Measurements from ENCODE around the gene TTC14. TPM values are rescaled to one million over a fixed set of nuclear protein-coding genes. Genes with fewer than 3 reads are reported as not detected.
"Not testable (repeated sequence)": the region's sequence is repeated elsewhere in the genome, so short reads cannot be mapped to it uniquely, and the experiment has no call there.

TTC14 gene, protein sequence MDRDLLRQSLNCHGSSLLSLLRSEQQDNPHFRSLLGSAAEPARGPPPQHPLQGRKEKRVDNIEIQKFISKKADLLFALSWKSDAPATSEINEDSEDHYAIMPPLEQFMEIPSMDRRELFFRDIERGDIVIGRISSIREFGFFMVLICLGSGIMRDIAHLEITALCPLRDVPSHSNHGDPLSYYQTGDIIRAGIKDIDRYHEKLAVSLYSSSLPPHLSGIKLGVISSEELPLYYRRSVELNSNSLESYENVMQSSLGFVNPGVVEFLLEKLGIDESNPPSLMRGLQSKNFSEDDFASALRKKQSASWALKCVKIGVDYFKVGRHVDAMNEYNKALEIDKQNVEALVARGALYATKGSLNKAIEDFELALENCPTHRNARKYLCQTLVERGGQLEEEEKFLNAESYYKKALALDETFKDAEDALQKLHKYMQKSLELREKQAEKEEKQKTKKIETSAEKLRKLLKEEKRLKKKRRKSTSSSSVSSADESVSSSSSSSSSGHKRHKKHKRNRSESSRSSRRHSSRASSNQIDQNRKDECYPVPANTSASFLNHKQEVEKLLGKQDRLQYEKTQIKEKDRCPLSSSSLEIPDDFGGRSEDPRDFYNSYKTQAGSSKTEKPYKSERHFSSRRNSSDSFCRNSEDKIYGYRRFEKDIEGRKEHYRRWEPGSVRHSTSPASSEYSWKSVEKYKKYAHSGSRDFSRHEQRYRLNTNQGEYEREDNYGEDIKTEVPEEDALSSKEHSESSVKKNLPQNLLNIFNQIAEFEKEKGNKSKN
- 10 to 100 TPM; 71.3 to 82.7 TPM for total RNA-seq
- 148 to 160 reads per million in 2 donors for total RNA-seq

DNA sequence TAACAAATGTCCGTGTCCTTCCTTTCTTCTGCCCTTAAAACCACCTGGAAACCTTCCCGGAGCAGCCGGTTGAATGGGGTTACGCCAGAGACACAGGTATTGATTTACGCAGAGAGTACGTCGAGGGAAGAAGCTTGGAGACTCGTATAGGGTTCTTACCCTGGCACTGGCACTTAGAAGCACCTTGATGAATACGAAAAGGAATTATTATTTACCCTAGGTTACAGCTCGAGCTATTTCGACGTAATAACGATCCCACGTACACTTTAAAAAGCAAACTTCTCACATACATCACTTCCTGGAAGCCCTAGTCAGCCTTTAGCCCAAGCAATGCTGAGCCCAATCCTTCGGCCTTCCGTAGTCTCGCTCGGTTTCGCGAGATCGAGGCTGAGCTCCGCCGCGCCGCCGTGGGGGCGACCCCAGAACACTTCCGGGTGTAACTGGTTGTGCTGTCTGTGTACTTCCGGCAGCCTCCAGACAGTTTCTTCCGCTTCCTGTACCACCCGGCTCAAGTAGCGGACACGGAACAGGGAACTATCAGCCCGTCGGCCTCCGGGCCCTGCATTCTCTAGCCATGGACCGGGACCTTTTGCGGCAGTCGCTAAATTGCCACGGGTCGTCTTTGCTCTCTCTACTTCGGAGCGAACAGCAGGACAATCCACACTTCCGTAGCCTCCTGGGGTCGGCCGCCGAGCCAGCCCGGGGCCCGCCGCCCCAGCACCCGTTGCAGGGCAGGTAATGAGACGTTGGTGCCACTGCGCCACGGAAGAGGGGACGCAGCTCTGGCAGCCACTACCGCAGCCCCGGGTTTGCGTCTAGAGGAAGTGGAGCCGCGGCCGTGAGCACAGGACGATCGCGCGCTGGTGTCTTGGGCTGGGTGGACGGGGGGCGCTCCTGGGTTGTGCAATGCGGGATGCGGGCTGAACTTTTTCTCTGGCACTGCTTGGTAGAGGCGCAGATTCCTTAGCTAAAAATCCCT is at the start of gene TTC14:
Gene TTC14, plus strand, starts transcription at position 476 of the 979 bp plus-strand sequence. Its CDS starts 99 bp downstream, at position 575.
- no peaks in the 10 kb centered on the region for H3K9me3 ChIP-seq (ENCODE audit: control insufficient read depth, low read length, poor library complexity, severe bottlenecking)

GRCh38 chr3:180563406-180563805 is 38.6 kb upstream of the TTC14 start:
- H3K27ac Mint-ChIP-seq = no peak overlapping the region
- peaks cover 6% of the 10 kb centered on the region for H3K27me3 Mint-ChIP-seq
- H3K9me3 ChIP-seq (ENCODE audit: control insufficient read depth, low read length, poor library complexity, severe bottlenecking) = no peaks in the 10 kb centered on the region
- H3K36me3 Mint-ChIP-seq (ENCODE audit: low read depth) = no peaks in the 10 kb centered on the region
- ATAC-seq (no peak), DNase-seq (no peak)
- H3K4me1 Mint-ChIP-seq = no peaks in the 10 kb centered on the region
- H3K4me3 Mint-ChIP-seq = no peak overlapping the region

More for the DNA sequence above, at the start of gene TTC14:
- H3K27ac Mint-ChIP-seq = peak within 1 kb of the TSS; percentile 96
- H3K36me3 Mint-ChIP-seq (ENCODE audit: low read depth) = no peaks in the 10 kb centered on the region
- DNase-seq = peak; percentile 76 to 91 (median 85)
- peaks cover 20% of the 10 kb centered on the region for H3K27me3 Mint-ChIP-seq
- H3K4me3 Mint-ChIP-seq = peak within 1 kb of the TSS; percentile 94
- peaks cover 17% of the 10 kb centered on the region for H3K4me1 Mint-ChIP-seq
- peak; percentile 92 for ATAC-seq

DNA sequence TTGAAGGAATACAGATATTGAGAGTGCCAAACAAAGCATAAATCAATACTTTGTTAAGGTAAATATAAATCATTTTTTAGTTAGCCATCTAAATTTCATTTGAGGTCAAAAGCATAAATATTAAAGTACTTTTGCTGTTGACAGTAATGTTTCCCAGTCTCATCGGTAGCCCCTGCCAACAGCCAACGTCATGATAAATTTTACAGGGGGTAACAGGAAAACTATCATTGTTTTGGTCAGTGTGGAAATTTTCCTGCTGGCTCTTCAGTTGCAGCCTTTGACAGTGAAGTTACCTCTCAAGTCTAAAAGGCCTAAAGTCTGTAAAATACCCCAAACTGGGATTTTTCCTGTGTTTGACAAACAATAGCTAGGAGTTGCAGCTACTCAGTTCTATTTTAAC is 37.3 kb upstream of the TTC14 start:
- H3K4me3 Mint-ChIP-seq = no peak overlapping the region
- DNase-seq (no peak), ATAC-seq (no peak)
- H3K27me3 Mint-ChIP-seq = peaks cover 11% of the 10 kb centered on the region
- no peaks in the 10 kb centered on the region for H3K4me1 Mint-ChIP-seq
- no peaks in the 10 kb centered on the region for H3K9me3 ChIP-seq (ENCODE audit: control insufficient read depth, low read length, poor library complexity, severe bottlenecking)
- H3K36me3 Mint-ChIP-seq (ENCODE audit: low read depth) = no peaks in the 10 kb centered on the region
- no peak overlapping the region for H3K27ac Mint-ChIP-seq

DNA sequence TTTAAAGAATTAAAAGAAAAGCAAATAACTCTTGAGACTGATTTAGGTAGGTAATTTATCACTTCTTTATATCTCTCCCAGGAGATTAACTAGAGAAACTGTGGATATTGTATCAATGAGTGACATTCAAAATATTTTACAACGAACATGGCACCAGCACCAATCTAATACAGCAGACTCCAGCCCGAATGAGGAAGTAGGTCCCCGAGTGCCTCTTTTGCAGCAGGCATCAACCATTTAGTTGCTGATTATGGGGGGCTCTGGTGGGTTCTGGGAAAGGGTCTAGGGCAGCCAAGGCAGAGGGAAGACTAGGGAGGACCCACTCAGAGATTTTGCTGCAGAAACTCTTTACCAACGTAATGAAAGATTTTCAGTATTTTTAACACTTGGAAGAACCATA is 31.7 kb upstream of the TTC14 start:
- DNase-seq = no peak
- Mint-ChIP-seq H3K27me3 (peaks cover 20% of the 10 kb centered on the region), H3K4me3 (no peak overlapping the region), H3K27ac (no peak overlapping the region), H3K4me1 (no peaks in the 10 kb centered on the region), H3K36me3 (ENCODE audit: low read depth) (no peaks in the 10 kb centered on the region)
- H3K9me3 ChIP-seq (ENCODE audit: control insufficient read depth, low read length, poor library complexity, severe bottlenecking) = no peaks in the 10 kb centered on the region
- no peak for ATAC-seq

DNA sequence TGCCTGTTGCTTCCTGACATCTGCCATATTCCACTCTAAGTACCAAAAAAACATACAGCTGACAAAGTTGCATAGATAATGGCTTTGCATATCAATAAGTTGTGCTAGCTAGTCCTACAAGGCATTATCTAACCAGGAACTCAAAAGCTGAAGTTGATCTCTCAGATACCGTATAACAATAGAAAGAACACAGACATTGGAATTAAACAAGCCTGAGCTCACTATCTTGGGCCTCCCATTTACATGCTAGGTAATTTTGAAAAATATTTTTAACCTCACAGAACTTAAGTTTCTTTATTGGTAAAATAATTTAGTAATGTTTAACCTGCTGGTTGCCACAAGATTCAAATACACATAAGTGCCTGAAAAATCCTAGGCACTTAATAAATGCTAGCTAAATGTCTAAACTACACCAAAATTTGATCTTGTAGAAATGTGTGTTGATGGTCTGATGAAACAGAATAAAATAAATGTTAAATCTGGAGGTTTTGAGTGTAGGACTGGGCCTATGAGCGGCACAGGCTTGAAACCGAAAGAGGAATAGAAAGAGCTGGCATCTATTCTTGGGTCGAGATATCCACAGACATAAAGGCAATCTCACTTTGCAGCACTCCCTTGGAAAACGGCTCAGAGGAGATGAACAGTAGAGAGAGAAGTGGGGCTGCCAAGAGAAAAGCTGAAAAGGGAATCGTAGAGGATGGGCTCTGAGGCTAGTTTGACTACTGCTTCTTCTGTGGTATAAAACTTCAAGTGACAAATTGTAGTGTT is 29.9 kb upstream of the TTC14 start:
- H3K4me3 Mint-ChIP-seq = no peak overlapping the region
- no peaks in the 10 kb centered on the region for H3K9me3 ChIP-seq (ENCODE audit: control insufficient read depth, low read length, poor library complexity, severe bottlenecking)
- H3K36me3 Mint-ChIP-seq (ENCODE audit: low read depth) = no peaks in the 10 kb centered on the region
- DNase-seq (no peak), ATAC-seq (no peak)
- no peak overlapping the region for H3K27ac Mint-ChIP-seq
- no peaks in the 10 kb centered on the region for H3K4me1 Mint-ChIP-seq
- peaks cover 20% of the 10 kb centered on the region for H3K27me3 Mint-ChIP-seq

DNA sequence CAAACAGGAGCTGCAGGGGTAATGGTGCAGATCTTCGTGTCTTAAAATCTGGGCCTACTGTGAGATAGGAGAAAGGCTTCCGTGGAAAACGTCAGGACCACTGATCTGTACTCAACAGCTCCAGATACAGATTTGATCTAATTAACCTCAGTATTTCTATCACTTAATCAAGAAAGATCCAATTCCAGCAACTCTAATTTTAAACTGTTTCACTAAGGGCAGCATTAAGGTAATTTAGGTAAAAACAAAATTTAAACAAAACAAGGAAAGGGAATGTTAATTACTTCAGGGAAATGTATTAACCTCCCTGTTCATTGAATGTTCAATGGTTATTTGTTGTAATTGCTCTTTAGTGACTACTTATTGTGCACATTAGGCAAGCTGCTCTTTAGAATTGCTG is 26.4 kb upstream of the TTC14 start:
- H3K36me3 Mint-ChIP-seq (ENCODE audit: low read depth) = no peaks in the 10 kb centered on the region
- H3K27me3 Mint-ChIP-seq = peaks cover 13% of the 10 kb centered on the region
- no peak overlapping the region for H3K27ac Mint-ChIP-seq
- no peaks in the 10 kb centered on the region for H3K4me1 Mint-ChIP-seq
- H3K9me3 ChIP-seq (ENCODE audit: control insufficient read depth, low read length, poor library complexity, severe bottlenecking) = no peaks in the 10 kb centered on the region
- H3K4me3 Mint-ChIP-seq = no peak overlapping the region
- ATAC-seq = no peak
- DNase-seq = no peak

DNA sequence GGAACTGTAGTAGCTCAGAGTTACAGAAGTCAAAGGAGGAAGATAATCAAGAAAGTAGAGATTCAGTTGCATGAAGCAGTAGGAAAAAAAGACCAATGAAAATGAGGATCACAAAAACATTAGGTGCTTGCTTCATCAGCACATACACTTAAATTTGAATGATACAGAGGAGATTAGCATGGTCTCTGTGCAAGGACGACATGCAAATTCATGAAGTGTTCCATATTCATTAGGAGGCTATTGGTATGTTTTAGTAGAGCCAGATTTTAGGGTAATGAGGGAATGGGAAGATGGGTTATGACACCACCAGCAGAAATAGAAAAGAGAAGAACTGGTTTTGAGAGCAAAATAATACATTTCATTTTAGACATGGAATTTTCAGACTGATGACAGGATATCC is 21.0 kb upstream of the TTC14 start:
- Mint-ChIP-seq H3K36me3 (ENCODE audit: low read depth) (no peaks in the 10 kb centered on the region), H3K27ac (no peak overlapping the region), H3K4me1 (no peaks in the 10 kb centered on the region), H3K4me3 (no peak overlapping the region), H3K27me3 (peaks cover 44% of the 10 kb centered on the region)
- H3K9me3 ChIP-seq (ENCODE audit: control insufficient read depth, low read length, poor library complexity, severe bottlenecking) = no peaks in the 10 kb centered on the region
- ATAC-seq = no peak
- DNase-seq = no peak

GRCh38 chr3:180590396-180590795 is 11.6 kb upstream of the TTC14 start:
- H3K9me3 ChIP-seq (ENCODE audit: control insufficient read depth, low read length, poor library complexity, severe bottlenecking) = no peaks in the 10 kb centered on the region
- H3K27me3 Mint-ChIP-seq = peaks cover 57% of the 10 kb centered on the region
- H3K36me3 Mint-ChIP-seq (ENCODE audit: low read depth) = no peaks in the 10 kb centered on the region
- peak in 1 of 3 donors; percentile 11 for DNase-seq
- ATAC-seq = no peak
- H3K4me3 Mint-ChIP-seq = no peak overlapping the region
- no peaks in the 10 kb centered on the region for H3K4me1 Mint-ChIP-seq
- H3K27ac Mint-ChIP-seq = no peak overlapping the region

GRCh38 chr3:180593631-180594030 is 8.3 kb upstream of the TTC14 start:
- not testable (repeated sequence) for ATAC-seq; H3K4me3 Mint-ChIP-seq; H3K36me3 Mint-ChIP-seq (ENCODE audit: low read depth); H3K4me1 Mint-ChIP-seq; DNase-seq; H3K9me3 ChIP-seq (ENCODE audit: control insufficient read depth, low read length, poor library complexity, severe bottlenecking); H3K27ac Mint-ChIP-seq
- H3K27me3 Mint-ChIP-seq = peaks cover 47% of the 10 kb centered on the region

DNA sequence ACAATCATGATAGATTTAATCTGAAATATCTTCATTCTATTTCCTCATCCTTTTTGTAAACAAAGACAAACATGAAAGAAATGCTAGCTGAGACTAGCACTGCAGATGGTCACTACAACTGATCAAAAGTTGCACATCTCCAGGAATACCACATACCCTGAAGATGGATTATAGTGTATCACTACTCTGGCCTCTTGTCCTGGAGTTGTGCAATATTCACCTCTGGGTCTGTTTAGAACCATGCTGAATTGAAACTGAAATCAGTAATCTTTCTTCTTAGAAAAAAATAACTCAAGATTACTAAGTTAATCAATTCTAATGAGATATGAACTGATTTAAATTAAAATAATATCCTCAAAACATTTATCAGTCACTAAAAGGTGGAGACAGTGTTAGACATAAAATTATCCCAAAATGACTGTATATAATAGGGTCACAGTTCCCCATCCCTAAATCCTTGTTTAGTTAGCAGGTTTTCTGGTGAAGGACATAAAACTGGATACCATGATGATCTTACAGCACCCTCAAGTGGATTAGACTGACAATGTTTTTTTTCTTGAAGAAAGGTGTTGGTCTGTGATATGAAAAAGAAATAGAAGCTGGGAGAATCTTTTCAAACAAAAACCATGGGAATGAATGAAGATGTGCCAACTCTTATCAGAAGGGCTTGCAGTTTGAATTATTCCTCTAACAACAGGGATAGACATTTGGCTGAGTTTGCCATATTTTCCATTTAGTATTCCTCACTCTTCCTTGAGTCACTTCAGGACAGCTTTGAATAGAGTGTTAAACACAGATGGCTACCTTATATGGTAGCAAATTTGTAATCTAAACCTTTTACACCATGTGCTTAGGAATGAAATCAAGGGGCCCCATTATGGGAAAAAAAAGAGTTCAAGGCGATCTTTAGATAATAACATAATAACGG is 7.1 kb upstream of the TTC14 start:
- no peaks in the 10 kb centered on the region for H3K9me3 ChIP-seq (ENCODE audit: control insufficient read depth, low read length, poor library complexity, severe bottlenecking)
- H3K27ac Mint-ChIP-seq = no peak overlapping the region
- no peaks in the 10 kb centered on the region for H3K36me3 Mint-ChIP-seq (ENCODE audit: low read depth)
- DNase-seq = no peak
- H3K4me1 Mint-ChIP-seq = no peaks in the 10 kb centered on the region
- peaks cover 51% of the 10 kb centered on the region for H3K27me3 Mint-ChIP-seq
- ATAC-seq = no peak
- H3K4me3 Mint-ChIP-seq = no peak overlapping the region

DNA sequence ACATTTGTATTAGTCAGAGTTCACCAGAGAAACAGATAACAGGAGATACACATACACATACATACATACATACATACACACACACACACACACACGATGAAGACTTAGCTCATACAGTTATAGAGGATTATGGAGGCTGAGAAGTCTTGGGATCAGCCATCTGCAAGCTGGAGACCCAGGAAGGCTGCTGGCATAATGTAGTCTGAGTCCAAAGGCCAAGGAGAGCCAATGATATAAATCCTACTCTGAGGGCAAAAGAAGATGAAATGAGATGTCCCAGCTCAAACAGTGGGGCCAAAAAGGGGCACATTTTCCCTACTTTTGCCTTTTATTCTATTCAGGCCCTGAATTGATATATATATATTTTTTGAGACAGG is 6.4 kb upstream of the TTC14 start:
- H3K4me1 Mint-ChIP-seq = no peaks in the 10 kb centered on the region
- no peak overlapping the region for H3K27ac Mint-ChIP-seq
- DNase-seq (no peak), ATAC-seq (no peak)
- H3K4me3 Mint-ChIP-seq = no peak overlapping the region
- H3K27me3 Mint-ChIP-seq = peaks cover 52% of the 10 kb centered on the region
- no peaks in the 10 kb centered on the region for H3K9me3 ChIP-seq (ENCODE audit: control insufficient read depth, low read length, poor library complexity, severe bottlenecking)
- no peaks in the 10 kb centered on the region for H3K36me3 Mint-ChIP-seq (ENCODE audit: low read depth)

All from T-helper 17 cell (primary cell).